HG03575 (cell line): ENCODE results near the gene COMMD6.
A peak's percentile ranks its signal among the peaks of the same experiment; 100 is the strongest.
"Not testable (repeated sequence)": the region's sequence is repeated elsewhere in the genome, so short reads cannot be mapped to it uniquely, and the experiment has no call there.

ENCODE experiments used
- ATAC-seq: cut with Tn5 transposase; IDR thresholded peaks from one replicate; pipeline ENCODE4 v1.9.1; 2021; ENCODE audit not compliant: unreplicated experiment, insufficient number of reproducible peaks, low FRiP score; ENCODE audit errors: extremely low read depth

COMMD6 gene

DNA sequence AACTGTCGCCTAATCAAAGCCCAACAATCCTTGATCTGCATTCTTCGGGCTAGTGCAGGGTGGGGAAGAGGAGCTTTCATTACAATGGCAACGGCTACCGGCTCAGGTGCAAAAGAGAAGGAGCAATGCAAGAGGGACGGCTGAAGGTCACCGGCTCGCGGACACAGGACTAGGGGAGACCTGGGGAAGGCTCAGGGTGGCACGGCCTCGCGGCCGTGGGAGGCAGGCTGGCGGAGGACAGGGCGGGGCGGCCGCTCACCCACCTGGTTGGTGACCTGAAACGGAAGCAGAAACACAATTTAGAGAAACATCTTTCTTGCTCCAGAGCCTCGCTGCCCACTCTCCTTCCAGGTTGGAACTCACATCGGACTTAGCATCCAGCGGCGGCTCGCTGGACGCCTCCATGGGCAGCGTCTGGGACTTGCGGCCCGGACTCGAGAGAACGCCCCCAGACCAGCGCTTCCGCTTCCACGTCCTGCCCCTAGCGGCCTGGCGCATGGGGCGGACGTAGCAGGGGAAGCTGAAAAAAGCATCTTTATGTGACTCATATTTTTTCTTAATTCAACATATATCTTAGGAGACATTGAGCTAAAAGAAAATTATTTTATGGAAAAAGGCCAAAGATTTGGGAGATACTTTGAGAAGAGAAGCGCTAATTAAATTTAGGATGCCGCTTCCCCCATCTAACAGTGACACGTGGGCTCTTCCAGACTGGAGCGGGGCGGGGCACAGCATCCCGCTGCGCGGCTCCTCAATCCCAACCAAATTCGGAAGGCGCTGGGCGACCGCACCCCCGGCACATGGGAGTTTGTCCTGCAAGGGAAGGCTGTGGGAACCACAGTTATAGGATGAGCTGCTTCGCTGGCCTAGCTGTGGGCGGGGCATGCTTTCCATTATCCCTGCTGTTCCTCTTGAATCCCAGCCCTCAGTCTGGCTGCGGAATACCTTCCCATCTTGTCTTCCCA is at the start of gene COMMD6:
Gene COMMD6, minus strand, starts transcription at position 441 of the 965 bp plus-strand sequence. Its CDS starts 36 bp downstream, at position 405.
- ATAC-seq: peak; percentile 88

DNA sequence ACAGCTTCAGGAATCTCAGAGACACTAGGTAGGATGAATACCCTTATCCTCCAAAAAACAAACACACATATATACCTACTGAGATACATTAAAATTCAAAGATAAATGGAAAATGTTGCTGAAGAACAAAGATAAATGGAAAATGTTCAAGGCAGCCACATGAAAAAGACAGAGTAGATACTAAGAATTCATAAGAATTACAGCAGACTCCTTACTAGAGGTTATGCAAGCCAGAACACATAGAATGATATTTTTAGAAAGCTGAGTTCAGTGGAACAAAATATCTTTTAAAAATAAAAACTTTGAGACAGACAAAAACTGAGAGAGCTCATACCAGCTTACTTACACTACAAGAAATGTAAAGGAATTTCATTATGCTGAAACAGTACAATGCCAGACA is 47.5 kb upstream of the COMMD6 start:
- ATAC-seq: no peak

DNA sequence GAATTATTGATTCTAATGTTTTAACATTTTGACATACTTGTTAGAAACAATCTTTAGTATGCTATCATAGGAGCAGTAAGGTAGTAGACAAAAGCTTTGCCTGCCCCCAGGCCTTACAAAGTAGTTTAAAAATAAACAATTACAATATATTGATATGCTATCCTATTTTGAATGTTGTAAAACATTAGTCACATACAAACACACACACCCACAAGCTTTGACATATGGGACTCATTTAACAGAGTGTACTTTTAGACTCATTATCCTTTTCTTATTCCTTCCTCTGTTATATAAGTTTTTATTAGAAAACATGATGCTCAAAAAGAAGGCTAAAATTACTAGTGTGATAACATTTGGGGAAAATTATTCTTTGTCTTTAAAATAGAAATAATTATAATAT is 45.5 kb upstream of the COMMD6 start:
- ATAC-seq: no peak

DNA sequence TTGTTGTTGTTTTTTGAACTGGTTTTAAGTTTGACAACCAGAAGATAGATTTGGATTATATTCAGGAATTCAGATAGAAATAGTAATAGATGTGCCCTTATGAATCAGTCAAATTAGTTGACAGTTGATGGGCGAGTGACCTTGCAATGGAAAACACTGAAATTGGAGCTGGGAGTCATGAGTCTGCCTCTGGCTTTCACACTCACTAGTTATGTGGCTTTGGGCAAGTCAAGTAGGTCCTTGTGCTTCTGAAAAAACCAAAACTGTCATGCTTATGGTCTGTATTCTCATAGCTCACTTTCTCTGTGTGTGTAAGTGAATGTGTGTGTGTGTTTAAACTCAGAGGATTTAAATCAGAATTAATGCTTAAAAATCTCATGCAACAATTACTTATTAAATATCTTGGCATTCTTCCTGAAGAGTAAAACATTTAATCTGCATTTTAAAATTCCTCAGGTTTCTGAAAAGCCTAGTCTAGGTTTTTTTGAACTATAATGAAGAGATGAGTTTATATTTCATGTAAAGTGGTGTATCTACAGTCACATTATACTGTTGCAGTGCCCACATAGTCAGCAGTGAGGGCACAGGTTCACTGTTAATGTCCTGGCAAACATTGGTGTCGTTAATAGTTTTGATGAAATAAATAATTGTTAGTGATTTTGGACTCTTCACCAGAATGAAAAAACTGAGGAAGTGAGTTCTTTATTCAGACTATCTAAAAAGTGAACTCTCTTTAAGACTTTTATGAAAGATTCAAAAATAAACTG is 44.4 kb upstream of the COMMD6 start:
- ATAC-seq: no peak

DNA sequence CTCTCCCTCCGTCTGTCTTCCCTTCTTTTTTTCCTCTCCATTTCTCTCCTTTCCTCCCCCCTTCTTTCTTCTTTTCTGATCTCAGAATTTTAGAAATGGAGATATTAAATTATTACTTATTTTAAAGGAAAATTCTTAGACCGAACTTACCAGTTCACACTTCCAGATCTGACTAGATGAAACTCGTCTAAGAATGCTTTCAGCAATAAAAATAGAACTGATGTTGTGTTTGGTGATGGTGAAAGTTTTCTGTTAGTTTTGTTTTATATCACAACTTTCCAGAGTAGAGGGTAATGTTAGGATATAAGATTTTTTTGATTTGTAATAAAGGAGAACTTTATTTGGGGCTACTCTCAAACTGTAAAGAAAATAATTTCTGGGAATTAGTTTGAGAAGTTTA is 41.9 kb upstream of the COMMD6 start:
- no peak for ATAC-seq

GRCh38 chr13:75569576-75569975 is 31.9 kb upstream of the COMMD6 start:
- ATAC-seq: no peak

DNA sequence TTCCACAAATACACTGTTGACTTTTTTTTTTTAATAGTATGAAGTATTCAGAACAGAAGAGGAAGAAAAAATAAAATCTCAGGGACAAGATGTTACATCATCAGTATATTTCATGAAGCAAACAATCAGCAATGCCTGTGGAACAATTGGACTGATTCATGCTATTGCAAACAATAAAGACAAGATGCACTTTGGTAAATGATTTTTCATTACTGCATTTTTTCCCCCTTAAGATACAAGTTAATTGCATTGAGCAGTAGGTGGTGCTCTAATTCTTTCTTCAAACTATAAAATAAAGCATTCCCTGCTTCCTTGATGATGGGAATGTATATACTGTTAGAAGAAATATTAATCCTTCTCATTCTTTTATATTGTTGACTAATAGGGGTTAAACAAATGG is 29.0 kb upstream of the COMMD6 start:
- no peak for ATAC-seq

DNA sequence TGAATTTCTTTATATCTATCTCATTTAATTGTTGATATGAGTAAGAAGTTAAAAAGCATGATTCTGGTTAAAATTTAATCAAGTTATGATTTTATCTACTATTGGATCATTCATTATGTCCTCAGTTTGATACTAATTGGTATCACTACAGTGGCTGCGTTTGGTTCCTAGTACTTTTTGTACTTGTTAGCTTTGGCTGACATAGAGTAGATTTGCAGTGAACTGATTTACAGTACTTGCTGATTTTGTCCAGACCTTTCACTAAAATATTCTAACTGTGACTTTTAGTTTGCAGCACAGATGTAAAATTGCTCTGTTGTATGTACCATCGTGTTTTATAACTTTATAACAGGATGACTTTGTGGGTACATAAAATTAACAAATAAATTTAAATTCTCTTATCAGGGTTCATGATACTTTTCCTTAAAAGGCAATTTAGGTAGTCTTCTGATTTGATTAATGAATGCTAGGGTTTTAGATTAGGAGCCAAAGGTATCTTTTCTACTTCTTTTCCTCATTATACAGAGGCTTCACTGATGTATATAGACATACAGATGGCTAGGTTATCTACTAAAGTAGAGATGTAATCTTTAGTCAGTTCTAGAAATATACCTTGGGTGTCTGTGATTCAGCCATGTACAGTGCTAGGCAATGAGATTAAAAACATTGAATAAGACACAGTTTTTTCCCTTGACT is 20.7 kb upstream of the COMMD6 start:
- no peak for ATAC-seq

DNA sequence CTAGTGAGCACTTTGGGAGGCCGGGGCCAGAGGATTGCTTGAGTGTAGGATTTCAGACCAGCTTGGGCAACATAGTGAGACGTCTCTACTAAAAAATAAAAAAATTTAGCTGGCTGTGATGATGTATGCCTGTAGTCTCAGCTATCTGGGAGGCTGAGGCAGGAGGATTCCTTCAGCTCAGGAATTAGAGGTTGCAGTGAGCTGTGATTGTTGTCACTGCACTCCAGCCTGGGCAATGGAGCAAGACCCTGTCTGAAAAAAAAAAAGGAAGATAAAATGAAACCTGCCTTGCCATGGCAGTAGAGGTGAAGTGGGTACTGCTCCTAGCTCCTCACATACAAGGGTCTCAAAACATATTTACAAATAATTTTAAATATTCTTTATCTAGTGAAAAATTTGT is 19.3 kb upstream of the COMMD6 start:
- no peak for ATAC-seq

DNA sequence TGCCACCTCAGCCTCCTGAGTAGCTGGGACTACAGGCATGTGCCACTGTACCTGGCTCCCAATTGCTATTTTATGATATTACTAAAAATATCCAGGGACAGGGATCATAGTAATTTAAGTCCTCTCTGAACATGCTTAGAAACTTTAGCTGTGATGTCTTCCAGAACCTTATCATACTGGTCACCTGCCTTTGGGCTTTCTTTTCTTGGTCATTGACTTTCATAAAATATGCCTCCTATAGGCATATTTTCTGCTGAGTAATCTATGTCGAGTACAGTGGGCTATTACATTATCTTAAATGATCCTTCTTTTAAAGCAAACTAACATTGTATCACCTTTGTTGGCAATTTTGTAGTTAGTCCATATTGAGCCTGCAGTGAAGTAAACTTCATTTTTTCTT is 18.2 kb upstream of the COMMD6 start:
- ATAC-seq: no peak

- ATAC-seq: no peak
Measured at GRCh38 chr13:75554981-75555380, 17.3 kb upstream of the COMMD6 start.

DNA sequence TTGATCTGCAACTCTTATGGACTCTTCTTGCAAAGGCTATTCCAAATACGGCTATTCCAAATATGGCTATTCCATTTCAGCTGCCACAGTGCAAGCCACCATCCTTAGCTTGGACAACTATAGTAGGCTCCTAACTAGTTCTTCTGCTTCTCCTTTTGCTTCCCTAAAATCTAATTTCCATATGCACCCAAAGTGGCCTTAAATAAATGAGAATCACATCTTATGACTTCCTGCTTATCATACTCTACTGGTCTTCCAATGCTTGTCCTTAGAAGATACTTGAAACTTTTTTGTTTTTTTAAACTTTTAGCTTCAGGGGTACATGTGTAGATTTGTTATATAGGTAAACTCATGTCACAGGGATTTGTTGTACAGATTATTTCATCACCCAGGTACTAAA is 16.8 kb upstream of the COMMD6 start:
- ATAC-seq: no peak

DNA sequence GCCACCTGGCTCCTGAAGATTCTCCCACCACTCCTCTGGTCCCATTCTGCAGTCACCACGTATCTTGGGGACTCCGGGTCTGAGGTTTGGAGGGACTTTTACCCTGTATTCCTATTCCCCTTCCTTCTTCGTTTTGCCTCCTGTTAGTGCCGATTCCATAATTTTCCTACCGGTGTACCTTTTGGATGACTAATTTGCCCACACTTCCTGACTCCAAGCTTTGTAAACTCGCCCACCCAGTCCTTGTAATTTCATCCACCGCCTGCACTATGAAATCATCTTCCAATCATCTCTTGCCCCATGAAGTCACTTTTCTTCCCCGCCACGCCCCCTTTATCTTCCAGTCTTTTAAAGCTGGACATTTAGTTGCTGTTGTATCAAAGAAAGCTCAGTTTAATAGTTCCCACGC is 12.5 kb upstream of the COMMD6 start:
- ATAC-seq: no peak

DNA sequence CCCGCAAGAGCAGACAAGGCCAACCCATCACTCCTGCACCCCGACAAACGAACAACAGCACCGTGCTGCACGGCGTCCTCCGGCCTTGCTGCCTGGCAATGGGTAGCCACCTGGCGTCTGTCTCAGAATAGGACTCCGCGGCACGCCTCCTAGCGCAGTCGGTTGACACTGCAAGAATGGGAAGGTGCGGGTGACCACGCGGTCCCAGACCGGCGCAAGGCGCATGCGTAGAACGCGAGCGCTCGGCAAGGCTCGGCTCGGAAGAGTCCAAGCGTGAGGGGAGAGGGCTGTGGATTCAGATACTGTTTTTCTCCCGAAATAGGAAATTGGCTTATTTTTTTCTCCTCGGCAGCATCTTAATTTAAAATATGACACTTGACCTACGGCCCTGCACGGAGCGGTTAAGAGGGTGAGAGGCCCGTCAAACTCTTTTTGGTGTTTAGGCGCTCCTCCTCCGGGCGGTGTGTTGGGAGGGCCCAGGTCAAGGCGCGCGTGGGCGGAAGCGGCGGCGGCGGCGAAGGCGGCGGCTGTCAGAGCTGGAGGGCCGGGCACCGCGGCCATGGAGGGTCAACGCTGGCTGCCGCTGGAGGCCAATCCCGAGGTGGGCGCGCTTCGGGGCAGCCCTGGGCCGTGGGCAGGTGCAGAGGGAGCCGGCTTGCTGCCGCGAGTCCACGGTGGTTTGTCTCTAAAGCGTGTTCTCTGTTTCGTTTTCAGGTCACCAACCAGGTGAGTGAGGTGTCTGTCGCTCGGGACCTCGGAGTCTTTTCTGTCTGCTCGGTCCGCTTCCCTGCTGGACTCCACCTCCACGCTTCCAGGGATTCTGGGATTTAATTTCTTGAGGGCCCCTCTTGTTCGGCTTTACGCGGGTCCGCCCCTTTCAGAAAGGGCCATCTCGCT is 11.9 kb upstream of the COMMD6 start, which contains the start of gene UCHL3:
Gene UCHL3, plus strand, starts transcription at position 530 of the 897 bp plus-strand sequence. Its CDS starts 30 bp downstream, at position 560.
- ATAC-seq: peak; percentile 89

GRCh38 chr13:75547917-75548316 is 10.3 kb upstream of the COMMD6 start:
- no peak for ATAC-seq

- ATAC-seq: not testable (repeated sequence)
Measured at GRCh38 chr13:75545386-75545785, 7.7 kb upstream of the COMMD6 start.

DNA sequence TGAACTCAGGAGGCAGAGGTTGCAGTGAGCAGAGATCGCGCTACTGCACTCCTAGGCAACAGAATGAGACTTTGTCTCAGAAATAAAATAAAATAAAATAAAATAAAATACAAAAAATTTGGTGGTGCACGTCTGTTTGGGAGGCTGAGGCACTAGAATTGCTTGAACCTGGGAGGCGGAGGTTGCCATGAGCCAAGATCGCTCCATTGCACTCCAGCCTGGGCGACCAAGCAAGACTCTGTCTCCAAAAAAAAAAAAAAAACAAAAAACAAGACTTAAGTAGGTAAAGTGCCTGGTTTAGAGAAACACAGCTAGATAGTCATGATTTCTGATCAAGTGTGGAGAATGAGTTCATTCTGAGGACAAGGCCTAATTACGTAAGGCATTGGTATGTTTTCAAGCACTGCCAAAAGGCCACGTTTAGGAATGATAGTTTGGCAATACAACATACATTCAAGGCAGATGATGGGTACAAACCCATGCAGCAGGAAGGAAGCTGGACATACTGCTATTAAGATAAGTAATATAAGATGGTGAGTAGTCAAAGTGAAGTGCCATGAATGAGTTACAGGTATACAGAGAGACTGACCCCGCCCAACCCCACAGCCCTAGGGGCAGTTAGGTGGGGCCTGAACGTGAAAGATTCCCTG is 7.2 kb upstream of the COMMD6 start:
- ATAC-seq: no peak

- ATAC-seq: no peak
Measured at GRCh38 chr13:75541961-75542360, 4.3 kb upstream of the COMMD6 start.
